ENCODE data around the gene EPHB1. TPM values are rescaled to one million over a fixed set of nuclear protein-coding genes. Genes with fewer than 3 reads are reported as not detected.

EPHB1 gene
- total RNA-seq, 2 experiments from 2014 or later, result 0.32 TPM; not detected in 1

GRCh38 chr3:135075157-135075556 lies 280.1 kb downstream of the EPHB1 start:
- DNase-seq, result no peak
- Mint-ChIP-seq H3K36me3 (ENCODE audit: low read depth) (no peaks in the 10 kb centered on the region), H3K9me3 (peaks cover 5% of the 10 kb centered on the region), H3K27ac (no peak overlapping the region), H3K4me3 (no peak overlapping the region), H3K27me3 (ENCODE audit: low read depth) (peaks cover 4% of the 10 kb centered on the region), H3K4me1 (ENCODE audit: low read depth) (no peaks in the 10 kb centered on the region)
- CTCF ChIA-PET, result interaction anchor here (0.8 kb wide), 1 partner anchor 344 kb away, joined by 3 read pairs; no protein-coding TSS in a partner anchor
- intact Hi-C loops (cut with micrococcal nuclease), result no loop called here

- Mint-ChIP-seq H3K4me3 (no peak overlapping the region), H3K27ac (no peak overlapping the region), H3K36me3 (ENCODE audit: low read depth) (no peaks in the 10 kb centered on the region), H3K9me3 (peaks cover 5% of the 10 kb centered on the region), H3K4me1 (ENCODE audit: low read depth) (no peaks in the 10 kb centered on the region), H3K27me3 (ENCODE audit: low read depth) (peaks cover under 1% of the 10 kb centered on the region)
- no peak for DNase-seq
- intact Hi-C loops (cut with micrococcal nuclease), result no loop called here
- CTCF ChIA-PET, result no interaction called here
These were observed 281.3 kb downstream of the EPHB1 start for GRCh38 chr3:135076341-135076740.

GRCh38 chr3:135077186-135077585 lies 282.1 kb downstream of the EPHB1 start:
- intact Hi-C loops (cut with micrococcal nuclease), result no loop called here
- Mint-ChIP-seq H3K27ac (no peak overlapping the region), H3K27me3 (ENCODE audit: low read depth) (no peaks in the 10 kb centered on the region), H3K9me3 (peaks cover 5% of the 10 kb centered on the region), H3K4me3 (no peak overlapping the region), H3K4me1 (ENCODE audit: low read depth) (no peaks in the 10 kb centered on the region), H3K36me3 (ENCODE audit: low read depth) (no peaks in the 10 kb centered on the region)
- CTCF ChIA-PET, result no interaction called here
- DNase-seq, result no peak

GRCh38 chr3:135078283-135078682 lies 283.2 kb downstream of the EPHB1 start:
- H3K27ac Mint-ChIP-seq, result no peak overlapping the region
- CTCF ChIA-PET, result no interaction called here
- H3K27me3 Mint-ChIP-seq (ENCODE audit: low read depth), result no peaks in the 10 kb centered on the region
- H3K4me1 Mint-ChIP-seq (ENCODE audit: low read depth), result no peaks in the 10 kb centered on the region
- no peaks in the 10 kb centered on the region for H3K36me3 Mint-ChIP-seq (ENCODE audit: low read depth)
- intact Hi-C loops (cut with micrococcal nuclease), result no loop called here
- DNase-seq, result no peak
- no peak overlapping the region for H3K4me3 Mint-ChIP-seq
- H3K9me3 Mint-ChIP-seq, result no peaks in the 10 kb centered on the region

- CTCF ChIA-PET, result no interaction called here
- Mint-ChIP-seq H3K27me3 (ENCODE audit: low read depth) (no peaks in the 10 kb centered on the region), H3K4me3 (no peak overlapping the region), H3K36me3 (ENCODE audit: low read depth) (no peaks in the 10 kb centered on the region), H3K9me3 (no peaks in the 10 kb centered on the region), H3K27ac (no peak overlapping the region), H3K4me1 (ENCODE audit: low read depth) (no peaks in the 10 kb centered on the region)
- DNase-seq, result no peak
- intact Hi-C loops (cut with micrococcal nuclease), result no loop called here
These were observed 284.0 kb downstream of the EPHB1 start for GRCh38 chr3:135079095-135079494.

GRCh38 chr3:135081451-135081850 lies 286.4 kb downstream of the EPHB1 start:
- Mint-ChIP-seq H3K9me3 (no peaks in the 10 kb centered on the region), H3K27me3 (ENCODE audit: low read depth) (no peaks in the 10 kb centered on the region), H3K36me3 (ENCODE audit: low read depth) (no peaks in the 10 kb centered on the region), H3K4me1 (ENCODE audit: low read depth) (no peaks in the 10 kb centered on the region), H3K4me3 (no peak overlapping the region), H3K27ac (no peak overlapping the region)
- DNase-seq, result no peak
- intact Hi-C loops (cut with micrococcal nuclease), result no loop called here
- CTCF ChIA-PET, result no interaction called here

- intact Hi-C loops (cut with micrococcal nuclease), result no loop called here
- no peak overlapping the region for H3K4me3 Mint-ChIP-seq
- DNase-seq, result no peak
- H3K36me3 Mint-ChIP-seq (ENCODE audit: low read depth), result no peaks in the 10 kb centered on the region
- no peak overlapping the region for H3K27ac Mint-ChIP-seq
- H3K27me3 Mint-ChIP-seq (ENCODE audit: low read depth), result no peaks in the 10 kb centered on the region
- CTCF ChIA-PET, result no interaction called here
- H3K9me3 Mint-ChIP-seq, result no peaks in the 10 kb centered on the region
- H3K4me1 Mint-ChIP-seq (ENCODE audit: low read depth), result no peaks in the 10 kb centered on the region
These were observed 286.9 kb downstream of the EPHB1 start for GRCh38 chr3:135081856-135082434.

GRCh38 chr3:135082706-135083105 lies 287.6 kb downstream of the EPHB1 start:
- Mint-ChIP-seq H3K27ac (no peak overlapping the region), H3K36me3 (ENCODE audit: low read depth) (no peaks in the 10 kb centered on the region), H3K4me3 (no peak overlapping the region), H3K9me3 (no peaks in the 10 kb centered on the region), H3K4me1 (ENCODE audit: low read depth) (no peaks in the 10 kb centered on the region), H3K27me3 (ENCODE audit: low read depth) (no peaks in the 10 kb centered on the region)
- no peak for DNase-seq
- CTCF ChIA-PET, result no interaction called here
- intact Hi-C loops (cut with micrococcal nuclease), result no loop called here

GRCh38 chr3:135083179-135083578 lies 288.1 kb downstream of the EPHB1 start:
- no peaks in the 10 kb centered on the region for H3K36me3 Mint-ChIP-seq (ENCODE audit: low read depth)
- no peak for DNase-seq
- H3K27me3 Mint-ChIP-seq (ENCODE audit: low read depth), result no peaks in the 10 kb centered on the region
- no peaks in the 10 kb centered on the region for H3K9me3 Mint-ChIP-seq
- H3K4me3 Mint-ChIP-seq, result no peak overlapping the region
- H3K27ac Mint-ChIP-seq, result no peak overlapping the region
- no peaks in the 10 kb centered on the region for H3K4me1 Mint-ChIP-seq (ENCODE audit: low read depth)
- intact Hi-C loops (cut with micrococcal nuclease), result no loop called here
- CTCF ChIA-PET, result no interaction called here

- intact Hi-C loops (cut with micrococcal nuclease), result no loop called here
- Mint-ChIP-seq H3K4me1 (ENCODE audit: low read depth) (no peaks in the 10 kb centered on the region), H3K9me3 (no peaks in the 10 kb centered on the region), H3K36me3 (ENCODE audit: low read depth) (no peaks in the 10 kb centered on the region), H3K4me3 (no peak overlapping the region), H3K27ac (no peak overlapping the region), H3K27me3 (ENCODE audit: low read depth) (no peaks in the 10 kb centered on the region)
- CTCF ChIA-PET, result no interaction called here
- no peak for DNase-seq
These were observed 288.7 kb downstream of the EPHB1 start for GRCh38 chr3:135083756-135084155.

GRCh38 chr3:135084405-135084804 lies 289.3 kb downstream of the EPHB1 start:
- Mint-ChIP-seq H3K4me1 (ENCODE audit: low read depth) (no peaks in the 10 kb centered on the region), H3K9me3 (no peaks in the 10 kb centered on the region), H3K4me3 (no peak overlapping the region), H3K36me3 (ENCODE audit: low read depth) (no peaks in the 10 kb centered on the region), H3K27me3 (ENCODE audit: low read depth) (no peaks in the 10 kb centered on the region), H3K27ac (no peak overlapping the region)
- DNase-seq, result no peak
- intact Hi-C loops (cut with micrococcal nuclease), result no loop called here
- CTCF ChIA-PET, result no interaction called here

- CTCF ChIA-PET, result no interaction called here
- H3K27me3 Mint-ChIP-seq (ENCODE audit: low read depth), result no peaks in the 10 kb centered on the region
- intact Hi-C loops (cut with micrococcal nuclease), result no loop called here
- H3K27ac Mint-ChIP-seq, result no peak overlapping the region
- H3K36me3 Mint-ChIP-seq (ENCODE audit: low read depth), result no peaks in the 10 kb centered on the region
- H3K4me1 Mint-ChIP-seq (ENCODE audit: low read depth), result no peaks in the 10 kb centered on the region
- DNase-seq, result no peak
- H3K4me3 Mint-ChIP-seq, result no peak overlapping the region
- no peaks in the 10 kb centered on the region for H3K9me3 Mint-ChIP-seq
These were observed 289.9 kb downstream of the EPHB1 start for GRCh38 chr3:135084976-135085375.

- no peaks in the 10 kb centered on the region for H3K27me3 Mint-ChIP-seq (ENCODE audit: low read depth)
- CTCF ChIA-PET, result no interaction called here
- no peak overlapping the region for H3K27ac Mint-ChIP-seq
- H3K4me3 Mint-ChIP-seq, result no peak overlapping the region
- no peaks in the 10 kb centered on the region for H3K36me3 Mint-ChIP-seq (ENCODE audit: low read depth)
- intact Hi-C loops (cut with micrococcal nuclease), result no loop called here
- H3K4me1 Mint-ChIP-seq (ENCODE audit: low read depth), result no peaks in the 10 kb centered on the region
- H3K9me3 Mint-ChIP-seq, result no peaks in the 10 kb centered on the region
- DNase-seq, result no peak
These were observed 290.8 kb downstream of the EPHB1 start for GRCh38 chr3:135085652-135086436.

All from activated naive CD4-positive, alpha-beta T cell treated with anti-CD3 and anti-CD28 coated beads for 36 hours (primary cell).